ELR (cell line): ENCODE results near the gene SCAF1.
A peak's percentile ranks its signal among the peaks of the same experiment; 100 is the strongest.

ENCODE experiments used
- DNase-seq: peaks from one replicate; pipeline ENCODE4 v3.0.0-alpha.2; 2015; ENCODE audit warnings: low read depth

The SCAF1 gene

GRCh38 chr19:49685845-49686332 is 43.9 kb downstream of the SCAF1 start:
- DNase-seq, result no peak

GRCh38 chr19:49686503-49687088 is 44.6 kb downstream of the SCAF1 start:
- DNase-seq, result no peak

GRCh38 chr19:49687150-49687549 is 45.1 kb downstream of the SCAF1 start:
- no peak for DNase-seq

- DNase-seq, result peak; percentile 64
These were observed 45.7 kb downstream of the SCAF1 start for GRCh38 chr19:49687566-49688316.

- no peak for DNase-seq
These were observed 46.6 kb downstream of the SCAF1 start for GRCh38 chr19:49688531-49689132.

GRCh38 chr19:49689133-49690078 is 47.4 kb downstream of the SCAF1 start, which contains the start of gene ADM5:
Gene ADM5 (plus strand): TSS chr19:49689594. CDS start chr19:49689838, 244 bp downstream.
- DNase-seq, result peak; percentile 51

- peak; percentile 45 for DNase-seq
These were observed 48.2 kb downstream of the SCAF1 start for GRCh38 chr19:49690079-49690655.

GRCh38 chr19:49690656-49691242 is 48.7 kb downstream of the SCAF1 start, which contains the start of gene CPT1C:
Gene CPT1C (plus strand): TSS chr19:49691116. CDS start chr19:49692253, 1,137 bp downstream.
- DNase-seq, result peak; percentile 91

- DNase-seq, result peak; percentile 83
These were observed 49.5 kb downstream of the SCAF1 start for GRCh38 chr19:49691243-49692146.

- DNase-seq, result no peak
These were observed 50.1 kb downstream of the SCAF1 start for GRCh38 chr19:49692147-49692506.

- DNase-seq, result no peak
These were observed 54.1 kb downstream of the SCAF1 start for GRCh38 chr19:49696115-49696514.

GRCh38 chr19:49696865-49697264 is 54.9 kb downstream of the SCAF1 start:
- no peak for DNase-seq

GRCh38 chr19:49699364-49699763 is 57.4 kb downstream of the SCAF1 start:
- DNase-seq, result no peak

- DNase-seq, result no peak
These were observed 58.6 kb downstream of the SCAF1 start for GRCh38 chr19:49700563-49700962.

GRCh38 chr19:49701271-49701786 is 59.3 kb downstream of the SCAF1 start:
- DNase-seq, result no peak

- DNase-seq, result no peak
These were observed 63.1 kb downstream of the SCAF1 start for GRCh38 chr19:49704888-49705642.

- no peak for DNase-seq
These were observed 63.9 kb downstream of the SCAF1 start for GRCh38 chr19:49705919-49706318.
